ENCODE measurements around the gene ITGAD. TPM values are rescaled to one million over a fixed set of nuclear protein-coding genes. Genes with fewer than 3 reads are reported as not detected.

Gene ITGAD
- total RNA-seq, 1 experiment from 2014 or later, result not detected

GRCh38 chr16:31471875-31472708 lies 79.0 kb downstream of the ITGAD start, which contains the start of gene TGFB1I1:
TSS of gene TGFB1I1 (plus strand) at chr16:31472152. CDS start at chr16:31472189, 37 bp downstream.
- CTCF ChIA-PET, result interaction anchor here (0.6 kb wide), 2 partner anchors 11 to 545 kb away, joined by 4 read pairs; no protein-coding TSS in a partner anchor
- BruUV-seq (replicated peaks), result no TSS peak
- H3K36me3 ChIP-seq (ENCODE audit: insufficient read depth, low read length, poor library complexity, severe bottlenecking), result no peaks in the 10 kb centered on the region
- H3K4me1 ChIP-seq (ENCODE audit: insufficient read depth, low read length, poor library complexity, severe bottlenecking), result no peaks in the 10 kb centered on the region
- no peaks in the 10 kb centered on the region for H3K27me3 ChIP-seq (replicated peaks; ENCODE audit: insufficient read depth, low read depth, low read length, poor library complexity)
- no peaks in the 10 kb centered on the region for H3K9me3 ChIP-seq (ENCODE audit: low read depth, low read length, poor library complexity, severe bottlenecking)
- intact Hi-C loops (cut with micrococcal nuclease; ENCODE audit: unreplicated experiment), result no loop called here
- POLR2A ChIA-PET (ENCODE audit: low non-redundant PET), result no interaction called here
- H3K4me3 ChIP-seq (ENCODE audit: low read depth, low read length, poor library complexity, severe bottlenecking), result peak within 1 kb of the TSS; percentile 60
- DNase-seq (ENCODE audit: low spot score), result no peak
- TF ChIP-seq, protein P1, sequence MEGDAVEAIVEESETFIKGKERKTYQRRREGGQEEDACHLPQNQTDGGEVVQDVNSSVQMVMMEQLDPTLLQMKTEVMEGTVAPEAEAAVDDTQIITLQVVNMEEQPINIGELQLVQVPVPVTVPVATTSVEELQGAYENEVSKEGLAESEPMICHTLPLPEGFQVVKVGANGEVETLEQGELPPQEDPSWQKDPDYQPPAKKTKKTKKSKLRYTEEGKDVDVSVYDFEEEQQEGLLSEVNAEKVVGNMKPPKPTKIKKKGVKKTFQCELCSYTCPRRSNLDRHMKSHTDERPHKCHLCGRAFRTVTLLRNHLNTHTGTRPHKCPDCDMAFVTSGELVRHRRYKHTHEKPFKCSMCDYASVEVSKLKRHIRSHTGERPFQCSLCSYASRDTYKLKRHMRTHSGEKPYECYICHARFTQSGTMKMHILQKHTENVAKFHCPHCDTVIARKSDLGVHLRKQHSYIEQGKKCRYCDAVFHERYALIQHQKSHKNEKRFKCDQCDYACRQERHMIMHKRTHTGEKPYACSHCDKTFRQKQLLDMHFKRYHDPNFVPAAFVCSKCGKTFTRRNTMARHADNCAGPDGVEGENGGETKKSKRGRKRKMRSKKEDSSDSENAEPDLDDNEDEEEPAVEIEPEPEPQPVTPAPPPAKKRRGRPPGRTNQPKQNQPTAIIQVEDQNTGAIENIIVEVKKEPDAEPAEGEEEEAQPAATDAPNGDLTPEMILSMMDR (conservative IDR thresholded peaks at IDR 0.05; ENCODE audit: low read depth, low read length), result no peak
- no peak for TF ChIP-seq EZH2 (IDR thresholded peaks at IDR 0.05; ENCODE audit: borderline replicate concordance, low read depth, low read length, poor library complexity, severe bottlenecking)
- no peak within 1 kb of the TSS for H3K27ac ChIP-seq (ENCODE audit: low read depth, low read length, poor library complexity, severe bottlenecking)

DNA sequence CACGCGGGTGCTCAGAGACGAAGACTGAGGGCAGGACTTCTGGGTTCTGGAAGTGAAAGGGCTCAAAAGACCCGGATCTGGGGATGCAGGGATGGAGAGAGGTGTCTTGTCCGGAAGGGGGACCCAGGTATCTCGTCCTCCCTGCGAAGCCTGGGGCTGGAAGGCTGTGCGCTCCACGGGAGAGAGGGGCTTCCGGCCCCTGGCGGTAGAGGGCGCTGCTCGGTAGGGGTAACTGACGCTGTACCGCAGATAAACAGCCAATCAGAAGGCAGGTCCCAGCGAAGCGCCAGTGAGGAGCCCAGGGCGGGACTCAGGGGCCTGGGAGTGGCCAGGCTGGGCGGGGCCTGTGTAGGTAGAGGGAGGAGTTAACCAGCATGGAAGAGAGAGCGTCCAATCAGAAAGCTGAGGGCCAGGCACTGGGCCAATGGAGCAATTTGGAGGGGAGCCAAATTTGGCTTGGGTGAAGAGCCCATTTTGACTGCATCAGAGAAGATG lies 79.6 kb downstream of the ITGAD start:
- H3K4me3 ChIP-seq (ENCODE audit: low read depth, low read length, poor library complexity, severe bottlenecking), result peak overlapping the region; percentile 60
- peak; percentile 84 for DNase-seq (ENCODE audit: low spot score)
- H3K9me3 ChIP-seq (ENCODE audit: low read depth, low read length, poor library complexity, severe bottlenecking), result no peaks in the 10 kb centered on the region
- POLR2A ChIA-PET (ENCODE audit: low non-redundant PET), result no interaction called here
- TF ChIP-seq, protein P1 (conservative IDR thresholded peaks at IDR 0.05; ENCODE audit: low read depth, low read length), result peak; percentile 75
- no peak for TF ChIP-seq EZH2 (IDR thresholded peaks at IDR 0.05; ENCODE audit: borderline replicate concordance, low read depth, low read length, poor library complexity, severe bottlenecking)
- intact Hi-C loops (cut with micrococcal nuclease; ENCODE audit: unreplicated experiment), result no loop called here
- H3K27me3 ChIP-seq (replicated peaks; ENCODE audit: insufficient read depth, low read depth, low read length, poor library complexity), result no peaks in the 10 kb centered on the region
- H3K4me1 ChIP-seq (ENCODE audit: insufficient read depth, low read length, poor library complexity, severe bottlenecking), result no peaks in the 10 kb centered on the region
- BruUV-seq (replicated peaks), result no TSS peak
- H3K27ac ChIP-seq (ENCODE audit: low read depth, low read length, poor library complexity, severe bottlenecking), result no peak overlapping the region
- H3K36me3 ChIP-seq (ENCODE audit: insufficient read depth, low read length, poor library complexity, severe bottlenecking), result no peaks in the 10 kb centered on the region
- CTCF ChIA-PET, result no interaction called here

- no peak for TF ChIP-seq EZH2 (IDR thresholded peaks at IDR 0.05; ENCODE audit: borderline replicate concordance, low read depth, low read length, poor library complexity, severe bottlenecking)
- TF ChIP-seq, protein P1 (conservative IDR thresholded peaks at IDR 0.05; ENCODE audit: low read depth, low read length), result no peak
- no peaks in the 10 kb centered on the region for H3K27me3 ChIP-seq (replicated peaks; ENCODE audit: insufficient read depth, low read depth, low read length, poor library complexity)
- ChIA-PET POLR2A (ENCODE audit: low non-redundant PET) (no interaction called here), CTCF (no interaction called here)
- no peak overlapping the region for H3K27ac ChIP-seq (ENCODE audit: low read depth, low read length, poor library complexity, severe bottlenecking)
- no peak overlapping the region for H3K4me3 ChIP-seq (ENCODE audit: low read depth, low read length, poor library complexity, severe bottlenecking)
- BruUV-seq (replicated peaks), result no TSS peak
- H3K36me3 ChIP-seq (ENCODE audit: insufficient read depth, low read length, poor library complexity, severe bottlenecking), result no peaks in the 10 kb centered on the region
- H3K9me3 ChIP-seq (ENCODE audit: low read depth, low read length, poor library complexity, severe bottlenecking), result no peaks in the 10 kb centered on the region
- DNase-seq (ENCODE audit: low spot score), result no peak
- intact Hi-C loops (cut with micrococcal nuclease; ENCODE audit: unreplicated experiment), result no loop called here
- H3K4me1 ChIP-seq (ENCODE audit: insufficient read depth, low read length, poor library complexity, severe bottlenecking), result no peaks in the 10 kb centered on the region
These were observed 80.3 kb downstream of the ITGAD start for GRCh38 chr16:31473264-31473984.

All from A673 (cell line).